Breast epithelium (tissue), 4 donors: ENCODE results near the gene SSRP1. TPM values are rescaled to one million over a fixed set of nuclear protein-coding genes. Genes with fewer than 3 reads are reported as not detected.
A peak's percentile ranks its signal among the peaks of the same experiment; 100 is the strongest.

Experiments used
- DNase-seq, 2 donors: peaks; one replicate each; pipeline ENCODE4 v3.0.0-alpha.2; 2019; ENCODE audit warnings: low spot score in 2 of 2
- H3K27ac ChIP-seq, 2 donors: fragments of 200-600 bp; sonication (generic) in 1 of 2; one replicate each; pipeline ENCODE4 v1.5.1; 2016 to 2019; ENCODE audit warnings: mild to moderate bottlenecking in 1 of 2
- H3K27me3 ChIP-seq, 2 donors: fragments of 200-600 bp; sonication (generic) in 1 of 2; one replicate each; pipeline versions ENCODE4 v1.5.1 to v1.6.0; 2017 to 2019; ENCODE audit warnings: control low read depth in 1 of 2, mild to moderate bottlenecking in 1 of 2
- H3K36me3 ChIP-seq: fragments of 200-600 bp; one replicate; pipeline ENCODE4 v1.5.1; 2019
- H3K4me1 ChIP-seq, 2 donors: fragments of 200-600 bp; sonication (generic); one replicate each; pipeline ENCODE4 v1.5.1; 2016 to 2019; ENCODE audit warnings: control low read depth in 1 of 2
- H3K4me3 ChIP-seq, 3 donors: fragments of 200-600 bp; sonication (generic); 1 replicate in 2 of 3; 2 replicates in 1 of 3; pipeline ENCODE4 v1.5.1; 2016 to 2019; ENCODE audit warnings: mild to moderate bottlenecking in 3 of 3, moderate library complexity in 2 of 3
- H3K9me3 ChIP-seq, 2 donors: fragments of 200-600 bp; sonication (generic) in 1 of 2; one replicate each; pipeline ENCODE4 v1.5.1; 2016 to 2019; ENCODE audit warnings: control low read depth in 1 of 2
- CTCF ChIP-seq, 3 donors: fragments of 450-650 bp; IDR thresholded peaks; one replicate each; pipeline ENCODE4 v1.5.1; 2016 to 2017; ENCODE audit warnings: antibody characterized with exemption in 3 of 3, mild to moderate bottlenecking in 3 of 3, moderate library complexity in 3 of 3
- POLR2A ChIP-seq: fragments of 450-650 bp; IDR thresholded peaks from one replicate; pipeline ENCODE4 v1.6.1; 2016; ENCODE audit warnings: antibody characterized with exemption, mild to moderate bottlenecking, moderate library complexity
- POLR2AphosphoS5 ChIP-seq, 3 donors: sonication (generic); formaldehyde crosslinking; IDR thresholded peaks; one replicate each; pipeline ENCODE4 v1.6.1; 2017; ENCODE audit warnings: antibody characterized with exemption in 3 of 3
- intact Hi-C: fragments of 100-400 bp; cut with DNase I; formaldehyde crosslinking; loops from one replicate; pipeline ENCODE4 v1.15.1; 2023; ENCODE audit warnings: low total_unique reads
- total RNA-seq, 3 donors: library from RNA; depleted of rRNA; stranded (reverse); fragments of >200 nt; gene quantifications; one replicate each; pipeline ENCODE4 v1.1.0, GENCODE V29; 2016

SSRP1 gene
- total RNA-seq, 3 donors from 2014 or later: 60.0 to 83.9 (median 76.5) TPM

DNA sequence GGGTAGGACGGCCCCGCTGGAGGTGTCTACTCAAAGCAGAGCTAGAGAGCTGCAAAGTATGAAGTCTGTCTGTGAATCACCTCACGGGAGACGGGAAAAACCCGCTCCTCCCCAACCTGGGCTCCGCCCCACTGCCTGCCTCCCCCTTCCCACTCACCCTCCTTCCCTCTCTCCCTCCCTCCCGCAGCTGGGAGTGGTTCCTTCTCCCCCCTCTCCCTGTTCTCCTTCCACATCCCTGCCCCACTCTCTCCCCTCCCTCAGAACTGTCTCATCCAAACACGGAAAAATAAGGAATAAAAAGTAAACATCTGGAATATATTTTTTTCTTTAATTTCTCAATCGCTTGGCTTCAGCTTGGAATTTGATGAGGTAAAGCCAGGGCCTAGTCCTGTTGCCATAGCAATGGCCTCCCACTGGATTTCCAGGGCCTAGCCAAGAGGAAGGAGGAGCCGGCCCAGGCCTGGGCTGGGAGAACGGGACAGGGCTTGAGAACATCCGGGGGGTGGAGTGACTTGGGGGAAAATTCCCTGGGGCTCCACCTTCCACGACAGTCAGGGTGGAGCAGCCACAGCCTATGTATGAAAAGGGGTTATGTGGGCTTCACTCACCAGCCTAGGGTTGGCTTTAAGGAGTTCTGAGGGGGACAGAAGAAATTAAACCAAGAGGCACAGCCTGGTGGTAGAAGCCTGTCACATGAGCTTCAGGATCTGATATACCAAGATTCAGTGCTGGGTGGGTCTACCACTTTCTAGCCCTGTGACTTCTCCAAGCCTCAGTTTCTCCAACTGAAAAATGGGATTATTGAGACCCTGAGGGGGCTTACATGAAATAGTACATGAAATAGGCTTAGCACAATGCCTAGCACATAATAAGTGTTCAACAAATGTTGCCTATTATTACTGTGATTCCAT is 13.2 kb downstream of the SSRP1 start:
- Histone ChIP-seq H3K4me1 (peaks cover 18 to 39% of the 10 kb centered on the region in 2 donors), H3K4me3 (peak overlapping the region; percentile 91 to 92 (median 91)), H3K36me3 (no peaks in the 10 kb centered on the region), H3K9me3 (no peaks in the 10 kb centered on the region), H3K27ac (peak overlapping the region; percentile 98), H3K27me3 (no peaks in the 10 kb centered on the region)
- intact Hi-C loops: no loop called here
- TF ChIP-seq POLR2AphosphoS5 (IDR thresholded peaks at IDR 0.05) (peak; percentile 74 to 86 (median 77)), CTCF (IDR thresholded peaks at IDR 0.05) (no peak)
- peak; percentile 89 to 96 for DNase-seq

DNA sequence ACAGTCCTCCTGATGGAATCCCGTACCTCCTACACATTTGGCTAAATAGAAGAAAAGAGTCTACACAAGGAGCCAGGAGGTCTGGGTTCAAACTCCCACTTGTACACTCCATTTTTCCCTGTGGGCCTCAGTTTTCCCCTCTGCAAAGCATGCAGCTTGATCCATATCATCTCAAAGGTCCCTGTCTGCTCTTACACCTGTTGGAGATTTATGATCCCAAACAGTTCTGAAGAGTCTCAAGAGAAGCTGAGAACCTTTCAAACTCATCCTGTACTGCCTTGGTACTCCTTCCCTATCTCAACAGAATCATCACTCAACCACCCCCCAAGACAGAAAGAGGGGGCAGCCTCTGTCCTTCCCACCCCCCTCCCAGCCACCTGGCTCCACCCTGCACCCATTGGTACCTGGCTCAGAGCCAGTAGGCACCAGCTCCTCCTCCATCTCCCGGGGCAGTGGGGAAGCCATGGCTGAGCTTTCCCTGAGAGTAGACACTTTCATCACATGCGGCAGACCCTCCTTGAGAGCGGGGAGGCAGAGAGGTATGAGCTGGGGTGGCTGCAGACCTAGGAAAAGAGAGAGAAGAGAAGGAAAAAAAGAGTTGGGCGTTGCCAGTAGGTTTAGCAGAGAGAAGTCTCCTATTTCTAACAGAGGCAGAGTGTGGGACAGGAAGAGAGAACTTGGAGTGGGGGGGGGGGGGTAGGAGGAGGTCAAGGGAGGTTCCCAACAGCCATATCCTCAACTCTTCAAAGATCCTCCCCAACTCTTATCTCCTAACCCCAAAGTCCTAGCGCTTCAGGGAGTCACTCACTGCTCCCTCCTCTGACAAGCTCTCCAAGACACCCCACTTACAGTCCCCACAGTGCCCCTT is 14.1 kb downstream of the SSRP1 start:
- peak overlapping the region; percentile 98 for H3K27ac ChIP-seq
- H3K36me3 ChIP-seq: no peaks in the 10 kb centered on the region
- no peak for TF ChIP-seq POLR2AphosphoS5 (IDR thresholded peaks at IDR 0.05)
- TF ChIP-seq POLR2A: no peak
- TF ChIP-seq CTCF (IDR thresholded peaks at IDR 0.05): no peak
- H3K4me3 ChIP-seq: peak overlapping the region; percentile 37 to 92 (median 91)
- intact Hi-C loops: loop anchor here (1.0 kb wide), 1 partner anchor 18 kb away; no protein-coding TSS in a partner anchor
- DNase-seq: no peak
- no peaks in the 10 kb centered on the region for H3K9me3 ChIP-seq
- H3K27me3 ChIP-seq: no peaks in the 10 kb centered on the region
- H3K4me1 ChIP-seq: peaks cover 22 to 39% of the 10 kb centered on the region in 2 donors

- intact Hi-C loops: loop anchor here (1.0 kb wide), 1 partner anchor 18 kb away; no protein-coding TSS in a partner anchor
Measured at GRCh38 chr11:57320719-57321387, 14.8 kb downstream of the SSRP1 start.

GRCh38 chr11:57320067-57320718 is 15.5 kb downstream of the SSRP1 start:
- no peaks in the 10 kb centered on the region for H3K36me3 ChIP-seq
- peak overlapping the region; percentile 98 for H3K27ac ChIP-seq
- peak overlapping the region in 2 of 3 donors; percentile 20 to 92 for H3K4me3 ChIP-seq

More at GRCh38 chr11:57320719-57321387, 14.8 kb downstream of the SSRP1 start:
- no peaks in the 10 kb centered on the region for H3K36me3 ChIP-seq
- no peaks in the 10 kb centered on the region for H3K9me3 ChIP-seq
- peak overlapping the region in 2 of 3 donors; percentile 91 to 92 for H3K4me3 ChIP-seq
- H3K27ac ChIP-seq: peak overlapping the region; percentile 98
- H3K4me1 ChIP-seq: peaks cover 22 to 34% of the 10 kb centered on the region in 2 donors
- DNase-seq: no peak
- TF ChIP-seq POLR2A: no peak
- TF ChIP-seq POLR2AphosphoS5 (IDR thresholded peaks at IDR 0.05): no peak
- peak in 1 of 3 donors; percentile 13 for TF ChIP-seq CTCF (IDR thresholded peaks at IDR 0.05)
- no peaks in the 10 kb centered on the region for H3K27me3 ChIP-seq

More at GRCh38 chr11:57320067-57320718, 15.5 kb downstream of the SSRP1 start:
- DNase-seq: no peak
- intact Hi-C loops: no loop called here
- TF ChIP-seq POLR2A: no peak
- Histone ChIP-seq H3K27me3 (no peaks in the 10 kb centered on the region), H3K9me3 (no peaks in the 10 kb centered on the region), H3K4me1 (peaks cover 23 to 34% of the 10 kb centered on the region in 2 donors)
